Measurements from ENCODE around the gene DLGAP1.

Gene DLGAP1

DNA sequence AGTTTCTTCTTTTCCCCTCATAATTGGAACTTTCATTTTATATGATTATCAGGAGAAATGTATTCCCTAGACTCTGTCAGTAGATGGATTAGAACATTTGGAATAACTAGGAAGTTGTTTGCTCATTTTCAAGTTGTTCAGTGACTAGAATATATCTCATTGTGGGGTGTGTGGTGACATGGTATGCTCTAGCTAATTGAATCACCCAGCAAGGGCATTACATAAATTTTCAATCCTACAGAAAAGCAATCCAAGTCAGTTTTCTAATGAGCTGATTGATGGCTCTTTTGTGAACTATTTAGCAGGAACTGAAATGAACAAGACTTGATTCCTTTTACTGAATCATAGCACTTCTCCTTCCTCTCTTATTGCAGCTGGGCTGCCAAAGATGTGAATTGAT, 543.7 kb downstream of the DLGAP1 start:
- H3K4me1 ChIP-seq (ENCODE audit: control insufficient read depth in 1 of 2, insufficient read depth in 1 of 2, low read depth in 1 of 2, low read length in 1 of 2), result no peaks in the 10 kb centered on the region
- no peaks in the 10 kb centered on the region for H3K9me3 ChIP-seq
- no peaks in the 10 kb centered on the region for H3K27me3 ChIP-seq
- H3K36me3 ChIP-seq, result no peaks in the 10 kb centered on the region
- TF ChIP-seq, protein P1, sequence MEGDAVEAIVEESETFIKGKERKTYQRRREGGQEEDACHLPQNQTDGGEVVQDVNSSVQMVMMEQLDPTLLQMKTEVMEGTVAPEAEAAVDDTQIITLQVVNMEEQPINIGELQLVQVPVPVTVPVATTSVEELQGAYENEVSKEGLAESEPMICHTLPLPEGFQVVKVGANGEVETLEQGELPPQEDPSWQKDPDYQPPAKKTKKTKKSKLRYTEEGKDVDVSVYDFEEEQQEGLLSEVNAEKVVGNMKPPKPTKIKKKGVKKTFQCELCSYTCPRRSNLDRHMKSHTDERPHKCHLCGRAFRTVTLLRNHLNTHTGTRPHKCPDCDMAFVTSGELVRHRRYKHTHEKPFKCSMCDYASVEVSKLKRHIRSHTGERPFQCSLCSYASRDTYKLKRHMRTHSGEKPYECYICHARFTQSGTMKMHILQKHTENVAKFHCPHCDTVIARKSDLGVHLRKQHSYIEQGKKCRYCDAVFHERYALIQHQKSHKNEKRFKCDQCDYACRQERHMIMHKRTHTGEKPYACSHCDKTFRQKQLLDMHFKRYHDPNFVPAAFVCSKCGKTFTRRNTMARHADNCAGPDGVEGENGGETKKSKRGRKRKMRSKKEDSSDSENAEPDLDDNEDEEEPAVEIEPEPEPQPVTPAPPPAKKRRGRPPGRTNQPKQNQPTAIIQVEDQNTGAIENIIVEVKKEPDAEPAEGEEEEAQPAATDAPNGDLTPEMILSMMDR (IDR thresholded peaks at IDR 0.05), result no peak
- H3K27ac ChIP-seq, result no peak overlapping the region
- no peak overlapping the region for H3K4me3 ChIP-seq (ENCODE audit: low read depth in 1 of 2, low read length in 1 of 2)

- Histone ChIP-seq H3K36me3 (no peaks in the 10 kb centered on the region), H3K4me3 (ENCODE audit: low read depth in 1 of 2, low read length in 1 of 2) (no peak overlapping the region), H3K27ac (no peak overlapping the region), H3K4me1 (ENCODE audit: control insufficient read depth in 1 of 2, insufficient read depth in 1 of 2, low read depth in 1 of 2, low read length in 1 of 2) (no peaks in the 10 kb centered on the region), H3K9me3 (no peaks in the 10 kb centered on the region), H3K27me3 (no peaks in the 10 kb centered on the region)
- TF ChIP-seq, protein P1 (IDR thresholded peaks at IDR 0.05), result no peak
Measured at GRCh38 chr18:3910512-3910911, 544.6 kb downstream of the DLGAP1 start.

DNA sequence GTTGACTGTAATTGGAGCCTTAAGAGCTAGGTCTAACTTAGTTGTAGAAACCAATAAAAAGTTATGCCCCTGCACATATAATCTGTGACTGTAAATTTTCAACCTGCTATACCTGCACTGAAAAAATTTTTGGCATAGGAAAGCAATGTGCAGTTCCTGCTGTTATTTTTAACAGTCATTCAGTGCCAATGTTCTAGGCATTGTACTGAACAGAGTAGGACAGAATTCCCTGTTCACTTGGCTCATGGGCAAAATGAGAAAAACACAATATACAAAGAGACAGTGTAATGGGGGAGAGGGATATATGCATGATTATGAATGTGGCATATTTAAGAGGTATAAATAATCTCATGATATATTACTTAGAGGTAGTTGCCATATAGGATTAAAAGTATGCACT, 547.2 kb downstream of the DLGAP1 start:
- Histone ChIP-seq H3K27ac (no peak overlapping the region), H3K27me3 (no peaks in the 10 kb centered on the region), H3K36me3 (no peaks in the 10 kb centered on the region), H3K4me1 (ENCODE audit: control insufficient read depth in 1 of 2, insufficient read depth in 1 of 2, low read depth in 1 of 2, low read length in 1 of 2) (no peaks in the 10 kb centered on the region), H3K9me3 (no peaks in the 10 kb centered on the region), H3K4me3 (ENCODE audit: low read depth in 1 of 2, low read length in 1 of 2) (no peak overlapping the region)
- TF ChIP-seq, protein P1 (IDR thresholded peaks at IDR 0.05), result no peak

- Histone ChIP-seq H3K4me3 (ENCODE audit: low read depth in 1 of 2, low read length in 1 of 2) (no peak overlapping the region), H3K4me1 (ENCODE audit: control insufficient read depth in 1 of 2, insufficient read depth in 1 of 2, low read depth in 1 of 2, low read length in 1 of 2) (no peaks in the 10 kb centered on the region), H3K27ac (no peak overlapping the region), H3K9me3 (no peaks in the 10 kb centered on the region), H3K36me3 (no peaks in the 10 kb centered on the region), H3K27me3 (no peaks in the 10 kb centered on the region)
- TF ChIP-seq, protein P1 (IDR thresholded peaks at IDR 0.05), result no peak
Measured at GRCh38 chr18:3906116-3906750, 548.9 kb downstream of the DLGAP1 start.

DNA sequence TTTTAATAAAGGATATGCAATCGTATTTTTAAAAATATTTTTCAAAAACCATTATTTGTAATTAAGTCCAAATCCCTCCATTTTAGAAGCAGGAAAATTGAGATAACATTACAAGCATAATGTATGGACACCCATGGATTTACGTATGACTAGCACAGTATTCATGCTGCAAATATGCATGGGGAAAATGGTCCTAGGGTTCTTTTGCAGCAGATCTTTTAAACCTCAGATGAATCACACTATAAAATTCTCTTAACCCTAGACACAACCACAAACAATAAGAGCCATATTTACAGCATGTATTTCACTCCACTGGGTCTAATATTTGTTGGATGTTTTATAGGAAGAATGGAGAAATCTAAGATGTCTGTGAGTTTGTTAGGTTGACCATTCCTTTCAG, 551.8 kb downstream of the DLGAP1 start:
- TF ChIP-seq, protein P1 (IDR thresholded peaks at IDR 0.05), result no peak
- Histone ChIP-seq H3K27ac (no peak overlapping the region), H3K4me1 (ENCODE audit: control insufficient read depth in 1 of 2, insufficient read depth in 1 of 2, low read depth in 1 of 2, low read length in 1 of 2) (no peaks in the 10 kb centered on the region), H3K9me3 (no peaks in the 10 kb centered on the region), H3K4me3 (ENCODE audit: low read depth in 1 of 2, low read length in 1 of 2) (no peak overlapping the region), H3K36me3 (no peaks in the 10 kb centered on the region), H3K27me3 (no peaks in the 10 kb centered on the region)

All from neutrophil (primary cell).